ENCODE measurements around the gene THAP3.
"Not testable (repeated sequence)": the region's sequence is repeated elsewhere in the genome, so short reads cannot be mapped to it uniquely, and the experiment has no call there.

The THAP3 gene

GRCh38 chr1:6590046-6590445 lies 34.6 kb upstream of the THAP3 start:
- no peak for DNase-seq (ENCODE audit: low read depth in 1 of 2, low spot score in 1 of 2)

DNA sequence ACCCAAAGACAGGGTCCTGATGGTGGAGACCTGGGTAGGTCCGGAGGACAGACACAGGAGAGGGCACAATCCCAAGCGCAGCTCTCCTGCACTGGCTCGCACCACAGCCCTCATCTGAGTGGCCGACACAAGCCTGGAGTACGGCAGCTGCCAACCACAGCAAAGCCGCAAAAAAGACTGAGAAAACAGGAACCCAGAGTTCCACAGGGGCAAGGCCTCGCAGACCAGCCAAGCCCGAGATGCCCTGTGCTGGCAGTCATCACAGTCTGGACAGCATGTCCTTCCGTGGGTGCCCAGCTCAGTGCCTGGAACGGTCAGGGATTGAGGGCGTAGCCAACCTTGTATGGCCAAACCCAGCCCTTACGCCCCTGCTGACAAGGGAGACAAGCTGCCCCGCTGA lies 33.4 kb upstream of the THAP3 start:
- DNase-seq (ENCODE audit: low read depth in 1 of 2, low spot score in 1 of 2): no peak

GRCh38 chr1:6591644-6592043 lies 33.0 kb upstream of the THAP3 start:
- DNase-seq (ENCODE audit: low read depth in 1 of 2, low spot score in 1 of 2): no peak

GRCh38 chr1:6592441-6592840 lies 32.2 kb upstream of the THAP3 start:
- no peak for DNase-seq (ENCODE audit: low read depth in 1 of 2, low spot score in 1 of 2)

- DNase-seq (ENCODE audit: low read depth in 1 of 2, low spot score in 1 of 2): no peak
These were observed 31.6 kb upstream of the THAP3 start for GRCh38 chr1:6592865-6593593.

GRCh38 chr1:6593810-6594209 lies 30.9 kb upstream of the THAP3 start:
- DNase-seq (ENCODE audit: low read depth in 1 of 2, low spot score in 1 of 2): no peak

- DNase-seq (ENCODE audit: low read depth in 1 of 2, low spot score in 1 of 2): no peak
These were observed 29.5 kb upstream of the THAP3 start for GRCh38 chr1:6594977-6595740.

DNA sequence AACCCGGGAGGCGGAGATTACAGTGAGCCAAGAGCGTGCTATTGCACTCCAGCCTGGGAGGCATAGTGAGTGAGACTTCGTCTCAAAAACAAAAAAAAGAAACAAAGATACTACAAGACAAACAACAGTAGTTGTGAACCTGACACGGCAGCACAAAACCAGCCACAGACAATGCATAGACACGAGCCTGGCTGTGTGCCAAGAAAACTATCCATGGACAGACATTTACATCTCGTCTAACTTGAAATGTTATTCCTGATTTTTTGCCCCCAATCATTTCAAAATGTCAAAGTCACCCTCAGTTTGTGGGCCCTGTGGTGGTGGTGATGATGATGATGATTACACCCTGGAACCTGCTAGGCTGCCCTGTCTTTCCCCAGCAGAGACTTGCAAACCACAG lies 28.3 kb upstream of the THAP3 start:
- DNase-seq (ENCODE audit: low read depth in 1 of 2, low spot score in 1 of 2): no peak

DNA sequence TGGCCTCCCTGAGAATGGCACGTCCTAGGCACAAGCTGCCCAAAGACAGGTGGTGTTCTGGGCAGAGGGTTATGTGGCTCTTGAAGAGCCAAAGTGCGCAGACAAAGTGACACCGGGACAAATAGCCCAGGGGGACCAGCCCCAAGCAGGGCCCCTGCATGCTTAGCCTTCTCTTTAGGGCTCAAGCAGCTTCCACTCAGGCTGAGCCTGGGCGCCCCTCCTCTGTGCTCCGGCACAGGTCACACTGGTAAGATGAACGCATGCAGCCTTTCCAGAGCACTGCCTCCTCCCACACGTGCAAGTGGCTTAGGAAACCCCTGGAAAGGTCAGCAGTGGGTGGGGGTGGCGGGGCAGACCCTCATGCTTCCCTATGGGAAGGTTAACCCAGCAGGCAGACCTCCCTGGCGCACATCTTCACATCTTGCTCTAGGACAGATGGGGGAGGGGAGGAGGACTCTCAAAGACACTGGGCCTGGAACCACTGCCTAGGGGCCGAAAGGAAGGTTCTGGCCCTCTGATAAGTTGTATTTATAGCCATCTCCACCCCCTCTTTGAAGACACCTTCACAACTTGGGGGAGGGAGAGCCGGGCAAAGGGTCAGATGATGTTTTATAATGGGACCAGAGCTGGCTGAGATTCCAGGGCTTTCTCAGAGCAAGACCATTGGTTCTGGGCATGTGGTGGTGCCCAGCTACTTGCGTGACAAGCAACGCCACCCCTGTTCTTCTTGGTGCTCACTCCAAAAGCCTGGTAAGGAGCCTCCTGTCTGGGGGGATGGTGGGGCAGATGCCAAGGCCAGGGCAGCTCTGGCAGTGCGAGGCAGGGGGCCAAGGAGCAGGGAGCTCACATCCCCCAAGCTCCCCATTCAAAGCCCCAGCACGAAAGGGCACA lies 27.5 kb upstream of the THAP3 start:
- no peak for DNase-seq (ENCODE audit: low read depth in 1 of 2, low spot score in 1 of 2)

DNA sequence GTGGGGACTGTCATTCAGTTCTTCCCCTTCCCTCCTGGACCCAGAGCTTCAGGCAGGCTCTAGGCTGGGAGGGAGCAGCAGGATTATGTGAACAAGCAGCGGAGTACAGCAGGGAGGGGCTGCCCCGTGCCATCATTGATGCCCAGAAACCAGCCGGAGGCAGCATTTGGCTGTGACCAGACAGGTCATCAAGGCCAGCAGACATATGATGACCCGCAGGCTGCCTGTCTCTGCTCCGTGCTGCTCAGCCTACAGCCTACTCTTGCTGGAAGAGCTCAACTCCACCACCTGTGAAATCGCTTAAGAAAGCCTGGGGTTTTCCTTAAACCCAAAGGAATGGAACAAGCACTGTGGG lies 26.9 kb upstream of the THAP3 start:
- no peak for DNase-seq (ENCODE audit: low read depth in 1 of 2, low spot score in 1 of 2)

DNA sequence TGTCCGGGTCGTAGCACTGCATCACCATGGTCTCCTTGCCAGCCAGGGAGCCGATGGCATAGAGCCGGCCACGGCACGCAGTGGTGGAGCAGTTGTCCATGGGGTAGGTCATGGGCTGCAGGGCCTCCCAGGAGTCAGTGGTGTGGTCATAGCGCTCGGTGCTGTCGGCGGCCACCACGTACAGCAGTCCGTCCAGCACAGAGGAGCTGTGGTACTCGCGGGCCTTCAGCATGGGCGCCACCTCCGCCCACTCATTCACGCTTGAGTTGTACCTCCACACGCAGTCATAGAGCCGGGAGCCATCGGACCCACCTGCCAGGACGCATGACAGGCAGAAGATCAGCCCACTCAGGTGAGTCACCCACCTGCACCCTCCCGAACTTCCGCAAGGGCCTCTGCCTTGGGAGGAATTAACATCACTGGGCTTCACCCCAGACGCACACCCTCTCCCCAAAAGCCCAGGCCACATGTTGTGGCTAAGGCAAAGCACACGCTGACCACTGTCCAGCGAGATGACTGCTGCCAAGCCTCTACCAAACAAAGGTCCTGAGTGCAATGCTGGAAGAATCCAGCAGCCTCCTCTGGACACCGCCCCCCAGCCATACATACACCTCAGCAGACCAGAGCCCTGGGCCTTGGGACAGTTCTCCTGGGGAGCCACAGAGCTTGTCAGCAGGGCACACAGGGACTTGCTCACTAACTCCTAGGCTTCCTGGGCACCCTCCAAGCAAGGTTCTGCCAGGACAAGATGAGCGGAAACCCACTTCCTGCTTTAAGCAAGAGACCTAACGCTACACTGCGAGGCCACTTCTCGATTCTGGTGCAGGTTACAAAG lies 25.3 kb upstream of the THAP3 start:
- DNase-seq (ENCODE audit: low read depth in 1 of 2, low spot score in 1 of 2): no peak

GRCh38 chr1:6599991-6600390 lies 24.7 kb upstream of the THAP3 start:
- DNase-seq (ENCODE audit: low read depth in 1 of 2, low spot score in 1 of 2): not testable (repeated sequence)

GRCh38 chr1:6600410-6601048 lies 24.1 kb upstream of the THAP3 start:
- no peak for DNase-seq (ENCODE audit: low read depth in 1 of 2, low spot score in 1 of 2)

- peak; percentile 53 to 74 for DNase-seq (ENCODE audit: low read depth in 1 of 2, low spot score in 1 of 2)
These were observed 23.4 kb upstream of the THAP3 start for GRCh38 chr1:6601049-6601922.

DNA sequence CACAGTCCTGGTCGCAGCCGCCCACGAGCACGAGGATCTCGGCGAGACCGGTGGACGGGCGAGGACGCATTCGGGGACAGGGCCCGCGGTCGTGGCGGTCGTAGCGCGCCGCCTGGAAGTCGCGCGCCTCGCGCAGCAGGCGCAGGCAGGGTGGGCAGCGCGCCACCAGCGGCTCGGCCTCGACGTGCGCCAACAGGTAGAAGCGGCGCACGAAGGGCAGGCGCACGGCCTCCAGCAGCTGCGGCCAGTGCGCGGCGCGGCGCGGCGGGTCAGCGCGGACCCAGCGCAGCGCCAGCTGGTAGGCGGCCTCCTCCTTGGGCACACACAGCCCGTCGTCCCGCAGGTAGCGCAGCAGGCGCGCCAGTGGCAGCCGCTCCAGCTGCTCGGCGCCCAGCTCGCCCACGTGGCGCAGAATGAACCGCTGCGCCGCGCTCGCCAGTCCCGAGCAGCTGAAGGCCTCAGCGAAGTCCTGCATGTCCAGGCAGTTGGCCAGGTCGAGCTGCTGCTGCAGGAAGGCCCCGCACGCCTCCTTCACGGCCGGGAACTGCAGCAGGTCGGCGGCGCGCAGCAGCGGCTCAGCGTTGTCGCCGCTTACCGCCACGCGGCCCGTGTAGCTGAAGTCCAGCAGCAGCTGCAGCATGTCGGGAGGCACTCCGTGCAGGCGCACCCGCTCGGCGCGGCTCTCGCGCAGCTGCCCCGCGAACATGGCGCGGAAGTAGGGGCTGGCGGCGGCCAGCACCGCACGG lies 22.6 kb upstream of the THAP3 start:
- DNase-seq (ENCODE audit: low read depth in 1 of 2, low spot score in 1 of 2): no peak

DNA sequence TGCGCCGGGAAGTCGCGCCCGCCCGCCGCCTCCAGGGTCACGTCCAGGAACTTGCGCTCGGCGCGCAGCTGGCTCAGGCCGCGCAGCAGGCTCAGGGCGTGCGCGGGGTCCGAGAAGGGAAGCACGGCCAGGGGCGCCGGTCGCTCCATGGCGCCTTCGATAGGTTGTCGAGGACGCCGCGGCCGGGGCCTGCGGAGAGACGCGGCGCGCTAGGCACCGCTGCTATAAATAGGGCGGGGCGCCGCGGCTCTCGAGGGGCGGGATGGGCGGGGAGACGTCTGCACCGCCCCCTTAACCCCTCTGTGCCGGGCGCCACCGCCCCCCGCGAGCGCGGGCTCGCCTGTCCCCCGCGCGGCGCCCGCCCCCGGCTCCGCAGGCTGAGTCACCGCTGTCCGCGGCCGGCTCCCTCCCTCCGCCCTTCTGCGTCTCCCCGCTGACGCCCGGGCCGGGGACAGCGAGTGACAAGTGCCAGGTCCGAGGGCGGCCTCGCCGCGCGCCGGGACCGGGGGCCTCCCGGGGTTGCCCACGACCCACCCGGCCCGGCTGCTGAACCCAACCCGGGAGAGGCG lies 21.9 kb upstream of the THAP3 start, which contains the start of gene KLHL21:
Gene KLHL21, minus strand, starts transcription at position 201 of the 569 bp plus-strand sequence. Its CDS starts 52 bp downstream, at position 149.
- peak; percentile 72 to 83 for DNase-seq (ENCODE audit: low read depth in 1 of 2, low spot score in 1 of 2)

DNA sequence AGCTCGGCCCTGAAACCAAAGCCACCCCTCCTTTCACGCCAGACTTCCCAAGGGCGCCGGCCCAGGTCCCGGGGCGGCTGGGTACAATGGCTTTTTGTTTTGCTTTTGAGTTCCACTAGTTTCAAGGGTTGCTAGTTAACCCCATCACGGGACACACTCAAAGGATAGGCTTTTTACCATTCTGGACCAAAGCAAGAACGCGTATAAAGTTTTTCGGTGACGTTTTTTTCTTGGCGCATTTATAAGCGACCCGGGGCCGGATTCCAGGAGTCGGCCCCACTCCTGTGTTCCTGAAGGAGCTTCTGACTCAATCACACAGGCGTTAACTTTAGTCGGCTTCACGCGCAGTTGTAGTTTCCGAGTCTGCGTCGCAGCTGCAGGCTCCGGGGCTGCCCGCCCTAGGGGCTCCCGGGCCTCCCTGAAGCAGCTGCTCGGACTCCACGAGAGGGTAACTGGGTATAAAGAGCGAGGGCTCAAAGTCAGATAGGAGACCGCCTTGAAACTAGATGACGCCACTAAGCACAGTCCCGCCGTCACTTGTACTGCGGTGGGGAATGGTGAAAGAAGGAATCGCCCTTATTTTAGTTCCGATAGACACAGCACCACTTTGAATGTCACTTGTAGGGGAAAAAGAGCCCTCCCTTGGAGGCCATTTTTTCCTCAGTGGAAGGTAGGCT lies 21.3 kb upstream of the THAP3 start:
- no peak for DNase-seq (ENCODE audit: low read depth in 1 of 2, low spot score in 1 of 2)
